ENCODE measurements around the gene NFIA. TPM values are rescaled to one million over a fixed set of nuclear protein-coding genes. Genes with fewer than 3 reads are reported as not detected.

The NFIA gene
- total RNA-seq, 1 experiment from 2014 or later = 20.9 TPM

DNA sequence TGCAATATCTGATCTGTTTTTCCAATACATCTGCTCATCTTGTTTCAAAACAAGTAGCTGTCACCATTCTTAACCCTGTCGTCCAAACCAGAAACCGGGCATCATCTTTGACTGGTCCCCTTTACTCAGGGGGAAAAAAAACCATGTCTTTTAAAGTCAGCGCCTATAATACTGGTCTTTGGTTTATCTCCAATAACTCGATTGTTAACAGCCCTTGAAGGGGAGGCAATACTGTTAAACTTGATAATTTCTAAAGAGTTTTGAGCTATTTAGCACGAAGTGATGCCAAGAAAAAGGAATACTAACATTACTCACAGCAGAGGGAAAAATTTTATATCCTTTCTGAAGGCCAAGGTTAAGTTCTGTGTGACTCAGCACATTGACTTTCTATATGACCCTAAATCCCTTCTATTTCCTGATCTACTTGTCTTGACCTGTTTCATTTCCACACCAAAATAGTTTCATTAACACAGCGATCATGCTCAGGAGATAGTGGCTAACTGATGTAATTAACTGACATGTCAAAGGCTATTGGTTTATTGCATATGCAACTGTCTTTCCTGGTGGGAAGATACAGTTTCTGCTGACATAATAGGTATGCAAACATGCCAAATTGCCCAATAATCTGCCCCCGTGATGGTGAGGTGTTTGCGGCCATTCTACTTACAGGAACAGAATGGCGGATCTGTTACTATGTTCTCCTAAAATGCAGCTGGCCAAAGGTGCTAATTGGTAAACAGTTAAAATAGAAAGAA, 59.1 kb downstream of the NFIA start:
- ChIA-PET CTCF (interaction anchor here (0.7 kb wide), 1 partner anchor 18 kb away, joined by 5 read pairs; no protein-coding TSS in a partner anchor), POLR2A (no interaction called here)
- TF ChIP-seq, protein P1, sequence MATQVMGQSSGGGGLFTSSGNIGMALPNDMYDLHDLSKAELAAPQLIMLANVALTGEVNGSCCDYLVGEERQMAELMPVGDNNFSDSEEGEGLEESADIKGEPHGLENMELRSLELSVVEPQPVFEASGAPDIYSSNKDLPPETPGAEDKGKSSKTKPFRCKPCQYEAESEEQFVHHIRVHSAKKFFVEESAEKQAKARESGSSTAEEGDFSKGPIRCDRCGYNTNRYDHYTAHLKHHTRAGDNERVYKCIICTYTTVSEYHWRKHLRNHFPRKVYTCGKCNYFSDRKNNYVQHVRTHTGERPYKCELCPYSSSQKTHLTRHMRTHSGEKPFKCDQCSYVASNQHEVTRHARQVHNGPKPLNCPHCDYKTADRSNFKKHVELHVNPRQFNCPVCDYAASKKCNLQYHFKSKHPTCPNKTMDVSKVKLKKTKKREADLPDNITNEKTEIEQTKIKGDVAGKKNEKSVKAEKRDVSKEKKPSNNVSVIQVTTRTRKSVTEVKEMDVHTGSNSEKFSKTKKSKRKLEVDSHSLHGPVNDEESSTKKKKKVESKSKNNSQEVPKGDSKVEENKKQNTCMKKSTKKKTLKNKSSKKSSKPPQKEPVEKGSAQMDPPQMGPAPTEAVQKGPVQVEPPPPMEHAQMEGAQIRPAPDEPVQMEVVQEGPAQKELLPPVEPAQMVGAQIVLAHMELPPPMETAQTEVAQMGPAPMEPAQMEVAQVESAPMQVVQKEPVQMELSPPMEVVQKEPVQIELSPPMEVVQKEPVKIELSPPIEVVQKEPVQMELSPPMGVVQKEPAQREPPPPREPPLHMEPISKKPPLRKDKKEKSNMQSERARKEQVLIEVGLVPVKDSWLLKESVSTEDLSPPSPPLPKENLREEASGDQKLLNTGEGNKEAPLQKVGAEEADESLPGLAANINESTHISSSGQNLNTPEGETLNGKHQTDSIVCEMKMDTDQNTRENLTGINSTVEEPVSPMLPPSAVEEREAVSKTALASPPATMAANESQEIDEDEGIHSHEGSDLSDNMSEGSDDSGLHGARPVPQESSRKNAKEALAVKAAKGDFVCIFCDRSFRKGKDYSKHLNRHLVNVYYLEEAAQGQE (IDR thresholded peaks at IDR 0.05; ENCODE audit: insufficient read depth in 1 of 2, low read depth in 2 of 2, low read length in 1 of 2) = no peak
- no peak for TF ChIP-seq SIN3A (IDR thresholded peaks at IDR 0.05; ENCODE audit: borderline replicate concordance, insufficient read depth, low read depth, low read length)
- TF ChIP-seq, protein P2, sequence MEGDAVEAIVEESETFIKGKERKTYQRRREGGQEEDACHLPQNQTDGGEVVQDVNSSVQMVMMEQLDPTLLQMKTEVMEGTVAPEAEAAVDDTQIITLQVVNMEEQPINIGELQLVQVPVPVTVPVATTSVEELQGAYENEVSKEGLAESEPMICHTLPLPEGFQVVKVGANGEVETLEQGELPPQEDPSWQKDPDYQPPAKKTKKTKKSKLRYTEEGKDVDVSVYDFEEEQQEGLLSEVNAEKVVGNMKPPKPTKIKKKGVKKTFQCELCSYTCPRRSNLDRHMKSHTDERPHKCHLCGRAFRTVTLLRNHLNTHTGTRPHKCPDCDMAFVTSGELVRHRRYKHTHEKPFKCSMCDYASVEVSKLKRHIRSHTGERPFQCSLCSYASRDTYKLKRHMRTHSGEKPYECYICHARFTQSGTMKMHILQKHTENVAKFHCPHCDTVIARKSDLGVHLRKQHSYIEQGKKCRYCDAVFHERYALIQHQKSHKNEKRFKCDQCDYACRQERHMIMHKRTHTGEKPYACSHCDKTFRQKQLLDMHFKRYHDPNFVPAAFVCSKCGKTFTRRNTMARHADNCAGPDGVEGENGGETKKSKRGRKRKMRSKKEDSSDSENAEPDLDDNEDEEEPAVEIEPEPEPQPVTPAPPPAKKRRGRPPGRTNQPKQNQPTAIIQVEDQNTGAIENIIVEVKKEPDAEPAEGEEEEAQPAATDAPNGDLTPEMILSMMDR (IDR thresholded peaks at IDR 0.05) = no peak
- no peak for TF ChIP-seq TCF7L2 (IDR thresholded peaks at IDR 0.05; ENCODE audit: low read depth, low read length)
- no peak for TF ChIP-seq POLR2AphosphoS5 (IDR thresholded peaks at IDR 0.05; ENCODE audit: low read depth, low read length)
- peak overlapping the region; percentile 0; the same call in 1 of the 2 replicates for H3K27ac ChIP-seq (ENCODE audit: low read length)
- intact Hi-C loops (cut with micrococcal nuclease; ENCODE audit: unreplicated experiment) = no loop called here
- no peak for ATAC-seq
- H3K36me3 ChIP-seq (ENCODE audit: control insufficient read depth, insufficient read depth, low read length) = no peaks in the 10 kb centered on the region
- H3K27me3 ChIP-seq (ENCODE audit: control insufficient read depth, insufficient read depth, low read length) = no peaks in the 10 kb centered on the region
- BruUV-seq (replicated peaks) = no TSS peak
- H3K4me3 ChIP-seq (ENCODE audit: low read depth in 2 of 2, low read length in 2 of 2) = no peak overlapping the region
- peak; percentile 15 for DNase-seq (ENCODE audit: low read depth, low spot score)
- peaks cover 21% of the 10 kb centered on the region for H3K4me1 ChIP-seq (ENCODE audit: control insufficient read depth, insufficient read depth, low read length)
- no peaks in the 10 kb centered on the region for H3K9me3 ChIP-seq (ENCODE audit: control insufficient read depth, insufficient read depth, low read depth, low read length)
- in situ Hi-C loops (cut with HindIII; ENCODE audit: low pct_unique_long_range_greater_than_20kb, low sequenced_read_pairs) = no loop called here

DNA sequence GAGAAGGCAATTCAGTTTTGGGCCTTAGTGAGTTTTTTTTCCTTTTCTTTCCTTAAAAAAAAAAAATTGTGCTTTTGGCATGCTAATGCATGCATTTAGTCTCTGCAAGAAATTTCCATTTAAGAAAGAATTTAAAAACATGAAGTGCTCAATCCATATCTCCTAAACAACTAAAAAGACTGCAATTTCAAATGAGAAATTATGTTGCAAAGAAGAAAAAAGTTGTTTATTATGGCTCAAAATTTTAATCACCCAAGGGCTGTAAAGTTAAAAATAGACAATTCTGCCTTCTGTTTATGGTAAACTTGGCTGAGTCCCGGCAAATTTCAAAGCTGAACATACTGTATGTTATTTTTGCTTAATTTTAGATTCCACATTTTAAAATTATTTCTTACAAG, 59.7 kb downstream of the NFIA start:
- BruUV-seq (replicated peaks) = no TSS peak
- intact Hi-C loops (cut with micrococcal nuclease; ENCODE audit: unreplicated experiment) = no loop called here
- CTCF ChIA-PET = no interaction called here
- Histone ChIP-seq H3K36me3 (ENCODE audit: control insufficient read depth, insufficient read depth, low read length) (no peaks in the 10 kb centered on the region), H3K4me3 (ENCODE audit: low read depth in 2 of 2, low read length in 2 of 2) (no peak overlapping the region), H3K9me3 (ENCODE audit: control insufficient read depth, insufficient read depth, low read depth, low read length) (no peaks in the 10 kb centered on the region), H3K27ac (ENCODE audit: low read length) (no peak overlapping the region), H3K27me3 (ENCODE audit: control insufficient read depth, insufficient read depth, low read length) (no peaks in the 10 kb centered on the region), H3K4me1 (ENCODE audit: control insufficient read depth, insufficient read depth, low read length) (peaks cover 21% of the 10 kb centered on the region)
- ATAC-seq (no peak), DNase-seq (ENCODE audit: low read depth, low spot score) (no peak)
- TF ChIP-seq POLR2AphosphoS5 (IDR thresholded peaks at IDR 0.05; ENCODE audit: low read depth, low read length) (no peak), SIN3A (IDR thresholded peaks at IDR 0.05; ENCODE audit: borderline replicate concordance, insufficient read depth, low read depth, low read length) (no peak), TCF7L2 (IDR thresholded peaks at IDR 0.05; ENCODE audit: low read depth, low read length) (no peak)
- TF ChIP-seq, protein P2 (IDR thresholded peaks at IDR 0.05) = no peak
- TF ChIP-seq, protein P1 (IDR thresholded peaks at IDR 0.05; ENCODE audit: insufficient read depth in 1 of 2, low read depth in 2 of 2, low read length in 1 of 2) = no peak
- POLR2A ChIA-PET = no interaction called here
- in situ Hi-C loops (cut with HindIII; ENCODE audit: low pct_unique_long_range_greater_than_20kb, low sequenced_read_pairs) = no loop called here

All from Panc1 (cell line).